Activated naive CD4-positive, alpha-beta T cell treated with Interleukin-2 at 50 U/mL for 16 hours (primary cell): ENCODE results near the gene PRLR.
"Not testable (repeated sequence)": the region's sequence is repeated elsewhere in the genome, so short reads cannot be mapped to it uniquely, and the experiment has no call there.

Experiments used
- DNase-seq: peaks from one replicate; pipeline ENCODE4 v3.0.0-alpha.2; 2020

The PRLR gene

GRCh38 chr5:35230038-35230611, at the start of gene PRLR:
Gene PRLR (minus strand): TSS chr5:35230487. CDS start chr5:35089620, 140,867 bp downstream.
- no peak for DNase-seq

- no peak for DNase-seq
These were observed 44.7 kb upstream of the PRLR start for GRCh38 chr5:35274839-35275509.

- no peak for DNase-seq
These were observed 38.7 kb upstream of the PRLR start for GRCh38 chr5:35269006-35269405.

GRCh38 chr5:35266276-35266675, 36.0 kb upstream of the PRLR start:
- no peak for DNase-seq

- no peak for DNase-seq
These were observed 34.2 kb upstream of the PRLR start for GRCh38 chr5:35264509-35264908.

- DNase-seq: no peak
These were observed 33.1 kb upstream of the PRLR start for GRCh38 chr5:35263266-35263877.

- DNase-seq: no peak
These were observed 23.3 kb upstream of the PRLR start for GRCh38 chr5:35253582-35253981.

- no peak for DNase-seq
These were observed 22.7 kb upstream of the PRLR start for GRCh38 chr5:35252963-35253362.

GRCh38 chr5:35248843-35249780, 18.8 kb upstream of the PRLR start:
- DNase-seq: no peak

GRCh38 chr5:35247648-35248034, 17.4 kb upstream of the PRLR start:
- no peak for DNase-seq

GRCh38 chr5:35246900-35247647, 16.8 kb upstream of the PRLR start:
- DNase-seq: no peak

- no peak for DNase-seq
These were observed 16.1 kb upstream of the PRLR start for GRCh38 chr5:35246411-35246810.

GRCh38 chr5:35245371-35245770, 15.1 kb upstream of the PRLR start:
- DNase-seq: not testable (repeated sequence)

GRCh38 chr5:35244171-35244570, 13.9 kb upstream of the PRLR start:
- no peak for DNase-seq

GRCh38 chr5:35242702-35243258, 12.5 kb upstream of the PRLR start:
- DNase-seq: no peak

- DNase-seq: no peak
These were observed 10.6 kb upstream of the PRLR start for GRCh38 chr5:35240892-35241291.

GRCh38 chr5:35239911-35240610, 9.8 kb upstream of the PRLR start:
- DNase-seq: no peak

GRCh38 chr5:35239476-35239875, 9.2 kb upstream of the PRLR start:
- no peak for DNase-seq

- DNase-seq: no peak
These were observed 7.5 kb upstream of the PRLR start for GRCh38 chr5:35237580-35238376.

- DNase-seq: no peak
These were observed 6.5 kb upstream of the PRLR start for GRCh38 chr5:35236770-35237169.

GRCh38 chr5:35233601-35234000, 3.3 kb upstream of the PRLR start:
- DNase-seq: no peak
